Measurements from ENCODE around the gene ELAVL2.

- TF ChIP-seq, protein P1, sequence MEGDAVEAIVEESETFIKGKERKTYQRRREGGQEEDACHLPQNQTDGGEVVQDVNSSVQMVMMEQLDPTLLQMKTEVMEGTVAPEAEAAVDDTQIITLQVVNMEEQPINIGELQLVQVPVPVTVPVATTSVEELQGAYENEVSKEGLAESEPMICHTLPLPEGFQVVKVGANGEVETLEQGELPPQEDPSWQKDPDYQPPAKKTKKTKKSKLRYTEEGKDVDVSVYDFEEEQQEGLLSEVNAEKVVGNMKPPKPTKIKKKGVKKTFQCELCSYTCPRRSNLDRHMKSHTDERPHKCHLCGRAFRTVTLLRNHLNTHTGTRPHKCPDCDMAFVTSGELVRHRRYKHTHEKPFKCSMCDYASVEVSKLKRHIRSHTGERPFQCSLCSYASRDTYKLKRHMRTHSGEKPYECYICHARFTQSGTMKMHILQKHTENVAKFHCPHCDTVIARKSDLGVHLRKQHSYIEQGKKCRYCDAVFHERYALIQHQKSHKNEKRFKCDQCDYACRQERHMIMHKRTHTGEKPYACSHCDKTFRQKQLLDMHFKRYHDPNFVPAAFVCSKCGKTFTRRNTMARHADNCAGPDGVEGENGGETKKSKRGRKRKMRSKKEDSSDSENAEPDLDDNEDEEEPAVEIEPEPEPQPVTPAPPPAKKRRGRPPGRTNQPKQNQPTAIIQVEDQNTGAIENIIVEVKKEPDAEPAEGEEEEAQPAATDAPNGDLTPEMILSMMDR (IDR thresholded peaks at IDR 0.05): no peak
- TF ChIP-seq POLR2AphosphoS5 (IDR thresholded peaks at IDR 0.05): no peak
Observed at GRCh38 chr9:23651051-23651450, 175.0 kb downstream of the ELAVL2 start.
